GM19238 (cell line): ENCODE data around the gene CACNA1I.

ENCODE experiments used
- DNase-seq: peaks from one replicate; pipeline ENCODE4 v3.0.0; 2011; ENCODE audit warnings: low spot score; ENCODE audit not compliant: insufficient read length

Gene CACNA1I

DNA sequence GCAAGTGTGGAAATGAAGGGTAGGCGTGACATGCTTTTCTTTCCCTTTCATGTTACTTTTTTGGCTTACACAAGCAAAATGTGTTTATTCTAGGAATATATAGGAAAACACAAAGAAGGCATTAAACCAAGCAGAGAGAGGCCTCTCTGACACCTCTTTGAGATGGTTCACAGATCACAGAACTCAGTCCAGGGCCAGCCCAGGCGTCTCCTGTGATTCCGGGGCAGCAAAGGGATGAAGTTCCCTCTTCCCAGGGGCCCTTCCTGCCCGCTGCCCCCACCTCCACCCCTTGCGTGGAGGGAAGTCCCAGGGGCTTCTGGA is 78.0 kb downstream of the CACNA1I start:
- no peak for DNase-seq

- no peak for DNase-seq
Observed at GRCh38 chr22:39649500-39650089, 79.0 kb downstream of the CACNA1I start.

- DNase-seq = no peak
Observed at GRCh38 chr22:39651053-39651996, 80.8 kb downstream of the CACNA1I start.

GRCh38 chr22:39652990-39653786 is 82.6 kb downstream of the CACNA1I start:
- DNase-seq = no peak

DNA sequence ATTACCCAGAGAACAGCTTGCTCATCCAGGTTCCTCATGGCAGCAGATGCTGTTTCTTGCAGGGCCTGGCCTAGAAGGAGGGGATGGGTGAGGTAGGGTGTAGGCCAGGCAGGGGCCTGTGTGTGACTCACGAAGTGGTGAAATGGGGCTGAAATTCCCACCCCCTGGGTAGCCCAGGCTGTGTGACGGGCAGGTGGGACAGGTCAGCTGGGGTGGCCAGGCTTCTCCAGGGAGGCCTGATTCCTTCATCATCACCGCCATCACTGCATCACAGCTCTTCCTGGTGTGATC is 83.2 kb downstream of the CACNA1I start:
- DNase-seq = no peak

DNA sequence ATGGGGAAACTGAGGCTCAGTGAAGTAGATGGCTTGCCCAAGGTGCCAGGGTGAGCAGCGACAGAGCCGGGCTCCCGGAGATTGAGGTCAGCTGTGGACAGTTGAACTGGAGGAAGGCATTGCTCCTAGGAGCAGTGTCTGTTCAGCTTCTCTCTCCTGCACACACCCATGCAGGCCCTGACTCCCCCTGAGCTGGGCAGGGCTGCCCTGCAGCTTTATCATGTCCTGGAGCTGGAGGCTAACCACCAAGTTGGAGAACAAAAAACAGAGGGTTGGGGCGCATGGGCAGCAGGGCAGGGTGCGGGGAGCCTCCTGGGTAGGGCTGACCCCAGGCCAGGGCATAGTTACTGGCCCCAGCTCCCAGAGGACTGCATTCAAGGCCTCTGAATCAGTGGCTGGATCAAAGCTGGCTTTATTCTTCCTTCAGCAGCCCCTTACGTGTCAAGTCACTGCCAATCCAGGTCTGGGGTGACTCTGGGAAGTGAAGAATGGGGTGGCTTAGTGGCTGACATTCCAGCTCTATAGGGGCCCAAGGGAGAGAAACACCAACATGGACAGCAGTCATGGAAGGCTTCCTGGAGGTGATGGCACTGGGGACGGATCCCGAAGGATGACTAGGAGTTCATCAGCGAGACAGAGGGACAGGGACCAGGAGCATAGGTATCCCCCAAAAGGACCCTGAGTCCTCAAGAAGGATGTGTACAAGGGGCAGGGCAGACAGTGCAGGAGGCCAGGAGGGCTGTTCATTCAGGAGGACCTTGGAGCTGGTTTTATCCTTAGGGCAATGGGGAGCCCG is 83.8 kb downstream of the CACNA1I start:
- no peak for DNase-seq

- DNase-seq = no peak
Observed at GRCh38 chr22:39655004-39655579, 84.5 kb downstream of the CACNA1I start.

GRCh38 chr22:39655831-39656230 is 85.3 kb downstream of the CACNA1I start:
- DNase-seq = no peak

DNA sequence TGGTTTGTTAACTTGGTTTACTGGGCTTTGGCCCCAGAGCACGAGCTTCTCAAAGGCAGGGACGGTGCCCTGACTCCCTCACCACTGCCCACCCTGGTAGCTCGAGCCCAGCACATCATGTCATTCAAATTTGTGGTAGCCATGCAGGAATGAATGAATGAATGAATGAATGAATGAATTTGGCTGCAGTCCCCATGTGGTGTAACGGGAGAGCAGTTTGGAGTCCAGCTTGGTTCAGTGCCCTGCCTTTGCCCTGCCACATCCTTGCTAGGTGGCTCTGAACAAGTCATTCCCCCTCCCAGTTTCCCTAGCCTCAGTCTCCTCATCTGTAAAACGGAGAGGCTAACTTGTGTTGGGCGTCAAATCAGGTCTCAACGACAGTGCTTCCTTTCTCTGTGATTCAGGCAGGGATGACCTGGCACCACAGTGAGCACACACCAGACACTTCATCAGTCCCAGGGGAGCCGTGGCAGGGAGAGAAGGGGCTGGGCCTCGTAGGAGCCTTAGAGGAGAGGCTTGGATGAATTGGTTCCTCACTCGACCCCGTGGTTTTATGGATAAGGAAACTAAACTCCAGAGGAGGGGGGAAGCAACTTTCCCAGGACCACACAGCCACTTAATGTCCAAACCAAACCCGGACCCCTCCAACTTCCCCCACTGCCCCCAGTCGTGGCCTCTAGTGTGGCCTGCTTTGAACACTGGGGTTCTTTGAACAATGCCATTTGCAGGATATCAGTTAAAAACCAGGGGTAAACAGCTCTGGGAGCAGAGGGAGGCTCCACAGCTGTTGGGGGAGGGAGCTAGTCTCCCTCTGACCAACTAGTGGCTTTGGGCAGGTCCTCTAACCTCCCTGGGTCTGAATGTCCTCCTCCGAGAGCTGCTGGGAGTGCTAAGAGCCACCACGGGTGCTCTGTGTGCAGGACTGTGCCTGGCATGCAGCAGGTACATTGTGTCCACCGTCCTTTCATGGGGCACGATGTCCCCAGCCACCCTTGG is 86.2 kb downstream of the CACNA1I start:
- no peak for DNase-seq

DNA sequence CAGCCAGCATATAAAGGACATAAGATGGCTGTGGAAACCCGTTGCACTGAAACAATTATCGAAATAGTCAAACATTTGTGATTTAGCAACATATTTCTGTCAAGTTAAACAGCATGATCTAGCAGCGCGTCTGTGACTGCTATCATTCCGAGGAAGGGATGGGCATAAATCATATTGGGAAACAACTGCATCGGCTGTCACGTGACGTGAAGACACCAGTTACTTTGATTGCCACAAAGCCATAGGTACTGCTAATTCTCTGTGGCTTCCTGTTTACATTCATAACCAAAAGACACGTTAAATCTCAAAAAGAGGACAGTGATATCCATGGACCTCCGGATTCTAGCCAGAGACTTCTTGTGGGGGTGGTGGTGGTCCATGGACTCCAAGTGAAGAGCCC is 87.8 kb downstream of the CACNA1I start:
- no peak for DNase-seq

DNA sequence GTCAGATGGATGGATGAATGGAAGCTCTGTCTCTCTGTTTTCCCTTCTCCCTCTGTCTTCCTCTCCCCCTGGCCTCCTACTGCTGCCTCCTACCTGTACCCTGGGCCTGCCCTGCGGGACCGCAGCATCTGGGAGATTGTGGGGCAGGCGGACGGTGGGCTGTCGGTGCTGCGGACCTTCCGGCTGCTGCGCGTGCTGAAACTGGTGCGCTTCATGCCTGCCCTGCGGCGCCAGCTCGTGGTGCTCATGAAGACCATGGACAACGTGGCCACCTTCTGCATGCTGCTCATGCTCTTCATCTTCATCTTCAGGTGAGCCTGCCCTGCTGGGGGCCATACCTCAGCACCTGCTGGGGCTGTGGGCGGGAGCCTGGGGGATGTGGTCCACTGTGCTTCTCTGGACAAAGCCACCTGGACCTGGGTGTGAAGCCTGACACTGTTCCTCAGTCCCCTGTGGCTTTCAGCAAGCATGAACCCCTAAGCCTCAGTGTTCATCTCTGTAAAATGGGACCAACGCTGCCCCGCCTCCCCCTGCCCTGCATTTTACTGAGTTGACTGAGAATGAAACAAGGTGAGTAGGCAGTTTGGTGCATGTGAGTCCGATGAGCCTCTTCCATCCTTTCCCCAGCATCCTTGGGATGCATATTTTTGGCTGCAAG is 88.4 kb downstream of the CACNA1I start:
- DNase-seq = no peak

GRCh38 chr22:39661501-39661841 is 90.9 kb downstream of the CACNA1I start:
- no peak for DNase-seq

GRCh38 chr22:39661842-39662685 is 91.5 kb downstream of the CACNA1I start:
- no peak for DNase-seq

- no peak for DNase-seq
Observed at GRCh38 chr22:39662686-39663052, 92.1 kb downstream of the CACNA1I start.

DNA sequence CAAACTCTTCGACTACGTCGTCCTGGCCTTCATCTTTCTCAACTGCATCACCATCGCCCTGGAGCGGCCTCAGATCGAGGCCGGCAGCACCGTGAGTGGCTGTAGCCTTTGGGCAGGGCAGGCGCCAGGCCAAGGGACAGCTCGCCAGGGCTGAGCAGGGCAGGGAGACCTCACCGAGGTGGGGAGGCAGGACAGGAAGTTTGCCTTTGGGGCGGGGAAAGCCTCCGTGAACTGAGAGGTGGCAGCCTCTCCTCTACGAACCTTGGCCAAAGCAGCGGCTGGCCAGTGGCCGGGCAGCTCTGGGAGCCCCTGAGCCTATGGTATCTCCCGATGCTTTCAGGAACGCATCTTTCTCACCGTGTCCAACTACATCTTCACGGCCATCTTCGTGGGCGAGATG is 93.2 kb downstream of the CACNA1I start:
- DNase-seq = no peak

- no peak for DNase-seq
Observed at GRCh38 chr22:39664485-39665200, 94.1 kb downstream of the CACNA1I start.

DNA sequence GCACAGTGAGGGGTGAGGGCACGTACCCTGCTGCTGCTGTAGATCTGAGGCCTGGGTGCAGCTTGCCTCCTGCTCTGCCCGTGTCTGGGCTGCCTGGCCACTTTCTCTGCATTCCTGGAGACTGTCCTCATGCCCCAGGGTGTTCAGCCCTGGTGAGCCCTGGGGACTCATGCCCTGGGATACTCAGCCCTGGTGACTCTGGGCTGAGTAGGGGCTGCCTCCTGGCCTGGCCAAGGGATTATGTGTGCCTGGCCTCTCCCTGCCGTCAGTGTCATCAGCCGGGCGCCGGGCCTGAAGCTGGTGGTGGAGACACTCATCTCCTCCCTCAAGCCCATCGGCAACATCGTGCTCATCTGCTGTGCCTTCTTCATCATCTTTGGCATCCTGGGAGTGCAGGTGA is 94.7 kb downstream of the CACNA1I start:
- no peak for DNase-seq
